Fibroblast of lung (primary cell): ENCODE measurements around the gene HUS1B. TPM values are rescaled to one million over a fixed set of nuclear protein-coding genes. Genes with fewer than 3 reads are reported as not detected.
"Not testable (repeated sequence)": the region's sequence is repeated elsewhere in the genome, so short reads cannot be mapped to it uniquely, and the experiment has no call there.

Source experiments
- DNase-seq, 2 donors: peaks; one replicate each; pipeline versions ENCODE4 v3.0.0 to v3.0.0-alpha.2; 2010; ENCODE audit warnings: low read depth in 2 of 2
- H2AFZ ChIP-seq: 2 replicates; pipeline ENCODE4 v1.5.1; 2012; ENCODE audit warnings: low read length, control low read depth, inconsistent platforms
- H3K27ac ChIP-seq: 2 replicates; pipeline ENCODE4 v1.5.1; 2011; ENCODE audit warnings: low read length, control low read depth; ENCODE audit not compliant: insufficient read depth
- H3K27me3 ChIP-seq: 2 replicates; pipeline ENCODE4 v1.5.1; 2011; ENCODE audit warnings: mild to moderate bottlenecking, low read length; ENCODE audit not compliant: control insufficient read depth, insufficient read depth
- H3K36me3 ChIP-seq: 2 replicates; pipeline ENCODE4 v1.5.1; 2011; ENCODE audit warnings: low read length; ENCODE audit not compliant: control insufficient read depth, insufficient read depth
- H3K4me1 ChIP-seq: 2 replicates; pipeline ENCODE4 v1.5.1; 2011; ENCODE audit warnings: low read length; ENCODE audit not compliant: control insufficient read depth, insufficient read depth; ENCODE audit errors: extremely low read depth
- H3K4me2 ChIP-seq: 2 replicates; pipeline ENCODE4 v1.5.1; 2011; ENCODE audit warnings: low read length, control low read depth; ENCODE audit not compliant: insufficient read depth; ENCODE audit errors: extremely low read depth
- H3K4me3 ChIP-seq, 4 experiments: fragments of 200-600 bp in 1 of 4; sonication (generic) in 1 of 4; replicated peaks in 1 of 4; 2 replicates each; pipeline ENCODE4 v1.5.1; 2011 to 2016; ENCODE audit warnings: low read length in 4 of 4, low read depth in 3 of 4, mild to moderate bottlenecking in 3 of 4, control low read depth in 2 of 4, inconsistent platforms in 1 of 4, mixed read lengths in 1 of 4; ENCODE audit not compliant: insufficient read depth in 1 of 4; ENCODE audit errors: control extremely low read depth in 1 of 4
- H3K79me2 ChIP-seq: 2 replicates; pipeline ENCODE4 v1.5.1; 2012; ENCODE audit warnings: mild to moderate bottlenecking, low read length, inconsistent platforms; ENCODE audit not compliant: control insufficient read depth, insufficient read depth
- H3K9ac ChIP-seq: 2 replicates; pipeline ENCODE4 v1.5.1; 2011; ENCODE audit warnings: mild to moderate bottlenecking, low read length, control low read depth; ENCODE audit not compliant: insufficient read depth
- H3K9me3 ChIP-seq: 2 replicates; pipeline ENCODE4 v1.5.1; 2012; ENCODE audit warnings: low read depth, low read length; ENCODE audit not compliant: control insufficient read depth, insufficient read depth
- H4K20me1 ChIP-seq: 2 replicates; pipeline ENCODE4 v1.5.1; 2011; ENCODE audit warnings: low read length; ENCODE audit not compliant: control insufficient read depth, insufficient read depth; ENCODE audit errors: extremely low read depth
- EZH2 ChIP-seq: IDR thresholded peaks from 2 replicates; pipeline ENCODE4 v1.5.1; 2012; ENCODE audit warnings: low read length, control low read depth, mild to moderate bottlenecking; ENCODE audit errors: missing control alignments
- polyA plus RNA-seq, 2 donors: library from polyadenylated mRNA; depleted of rRNA in 1 of 2; stranded (reverse) in 1 of 2; unstranded in 1 of 2; fragments of >200 nt; gene quantifications; 2 replicates each; pipeline ENCODE4 v1.2.1, GENCODE V29; 2011 to 2012; ENCODE audit warnings: missing spikeins in 1 of 2
- total RNA-seq: library from RNA; depleted of rRNA; stranded (reverse); fragments of >200 nt; gene quantifications from 2 replicates; pipeline ENCODE4 v1.2.1, GENCODE V29; 2014
- TF ChIP-seq, protein P1 (sequence below), 2 donors: IDR thresholded peaks in 1 of 2; conservative IDR thresholded peaks in 1 of 2; 1 replicate in 1 of 2; 2 replicates in 1 of 2; pipeline ENCODE4 v1.5.1; 2011 to 2012; ENCODE audit warnings: low read length in 2 of 2, control low read depth in 1 of 2, inconsistent platforms in 1 of 2, low read depth in 1 of 2, mild to moderate bottlenecking in 1 of 2

The HUS1B gene
- total and polyA plus RNA-seq, 2 donors (not counting 1 experiment from before 2014, with no cell fraction given) = 0.08 to 1.2 TPM

DNA sequence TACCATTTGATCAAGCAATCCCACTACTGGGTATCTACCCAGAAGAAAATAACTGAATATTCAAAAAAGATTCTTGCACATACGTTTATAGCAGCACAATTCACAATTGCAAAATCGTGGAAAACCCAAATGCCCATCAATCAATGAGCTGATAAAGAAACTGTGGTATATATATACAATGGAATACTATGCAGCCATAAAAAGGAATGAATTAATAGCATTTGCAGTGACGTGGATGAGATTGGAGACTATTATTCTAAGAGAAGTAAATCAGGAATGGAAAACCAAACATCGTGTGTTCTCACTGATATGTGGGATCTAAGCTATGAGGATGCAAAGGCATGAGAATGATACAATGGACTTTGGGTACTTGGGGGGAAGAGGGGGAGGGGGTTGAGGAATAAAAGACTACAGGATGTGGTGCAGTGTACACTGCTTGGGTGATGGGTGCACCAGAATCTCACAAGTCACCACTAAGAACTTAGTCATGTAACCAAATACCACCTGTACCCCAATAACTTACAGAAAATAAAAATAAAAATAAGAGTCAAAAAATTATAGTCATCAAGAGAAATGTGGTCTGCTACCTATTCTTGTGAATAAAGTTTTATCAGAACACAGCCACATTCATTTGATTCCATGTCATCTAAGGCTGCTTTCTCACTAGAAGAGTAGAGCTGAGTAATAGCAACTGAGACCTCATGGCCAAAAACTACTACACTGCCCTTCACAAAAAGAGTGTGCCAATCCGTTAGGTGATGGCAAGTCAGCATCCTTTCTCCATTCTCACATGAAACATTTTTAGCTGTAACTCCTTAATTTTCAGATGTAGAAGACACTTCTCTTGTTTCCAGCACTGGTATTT lies 8.7 kb upstream of the HUS1B start:
- Histone ChIP-seq H3K9ac (no peak overlapping the region), H3K36me3 (no peaks in the 10 kb centered on the region), H3K4me2 (no peak overlapping the region), H4K20me1 (no peaks in the 10 kb centered on the region), H3K4me3 (no peak overlapping the region), H2AFZ (no peak overlapping the region), H3K9me3 (no peaks in the 10 kb centered on the region), H3K27ac (no peak overlapping the region), H3K79me2 (no peaks in the 10 kb centered on the region), H3K4me1 (no peaks in the 10 kb centered on the region), H3K27me3 (no peaks in the 10 kb centered on the region)
- TF ChIP-seq EZH2 = no peak
- TF ChIP-seq, protein P1, sequence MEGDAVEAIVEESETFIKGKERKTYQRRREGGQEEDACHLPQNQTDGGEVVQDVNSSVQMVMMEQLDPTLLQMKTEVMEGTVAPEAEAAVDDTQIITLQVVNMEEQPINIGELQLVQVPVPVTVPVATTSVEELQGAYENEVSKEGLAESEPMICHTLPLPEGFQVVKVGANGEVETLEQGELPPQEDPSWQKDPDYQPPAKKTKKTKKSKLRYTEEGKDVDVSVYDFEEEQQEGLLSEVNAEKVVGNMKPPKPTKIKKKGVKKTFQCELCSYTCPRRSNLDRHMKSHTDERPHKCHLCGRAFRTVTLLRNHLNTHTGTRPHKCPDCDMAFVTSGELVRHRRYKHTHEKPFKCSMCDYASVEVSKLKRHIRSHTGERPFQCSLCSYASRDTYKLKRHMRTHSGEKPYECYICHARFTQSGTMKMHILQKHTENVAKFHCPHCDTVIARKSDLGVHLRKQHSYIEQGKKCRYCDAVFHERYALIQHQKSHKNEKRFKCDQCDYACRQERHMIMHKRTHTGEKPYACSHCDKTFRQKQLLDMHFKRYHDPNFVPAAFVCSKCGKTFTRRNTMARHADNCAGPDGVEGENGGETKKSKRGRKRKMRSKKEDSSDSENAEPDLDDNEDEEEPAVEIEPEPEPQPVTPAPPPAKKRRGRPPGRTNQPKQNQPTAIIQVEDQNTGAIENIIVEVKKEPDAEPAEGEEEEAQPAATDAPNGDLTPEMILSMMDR (conservative IDR thresholded peaks at IDR 0.05 in 1 of 2, IDR thresholded peaks at IDR 0.05 in 1 of 2; ENCODE audit: low read depth in 1 of 2, low read length in 2 of 2) = no peak
- DNase-seq = no peak

DNA sequence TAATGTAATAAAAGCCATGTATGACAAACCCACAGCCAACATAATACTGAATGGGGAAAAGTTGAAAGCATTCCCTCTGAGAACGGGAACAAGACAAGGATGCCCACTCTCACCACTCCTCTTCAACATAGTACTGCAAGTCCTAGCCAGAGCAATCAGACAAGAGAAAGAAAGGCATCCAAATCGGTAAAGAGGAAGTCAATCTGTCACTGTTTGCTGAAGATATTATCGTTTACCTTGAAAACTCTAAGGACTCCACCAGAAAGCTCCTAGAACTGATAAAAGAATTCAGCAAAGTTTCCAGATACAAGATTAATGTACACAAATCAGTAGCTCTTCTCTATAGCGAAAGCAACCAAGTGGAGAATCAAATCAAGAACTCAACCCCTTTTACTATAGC lies 6.9 kb upstream of the HUS1B start:
- H2AFZ ChIP-seq, H4K20me1 ChIP-seq, H3K4me1 ChIP-seq, H3K79me2 ChIP-seq, DNase-seq, H3K9me3 ChIP-seq, H3K27ac ChIP-seq, H3K27me3 ChIP-seq, H3K4me3 ChIP-seq, H3K36me3 ChIP-seq, H3K9ac ChIP-seq, H3K4me2 ChIP-seq: not testable (repeated sequence)

DNA sequence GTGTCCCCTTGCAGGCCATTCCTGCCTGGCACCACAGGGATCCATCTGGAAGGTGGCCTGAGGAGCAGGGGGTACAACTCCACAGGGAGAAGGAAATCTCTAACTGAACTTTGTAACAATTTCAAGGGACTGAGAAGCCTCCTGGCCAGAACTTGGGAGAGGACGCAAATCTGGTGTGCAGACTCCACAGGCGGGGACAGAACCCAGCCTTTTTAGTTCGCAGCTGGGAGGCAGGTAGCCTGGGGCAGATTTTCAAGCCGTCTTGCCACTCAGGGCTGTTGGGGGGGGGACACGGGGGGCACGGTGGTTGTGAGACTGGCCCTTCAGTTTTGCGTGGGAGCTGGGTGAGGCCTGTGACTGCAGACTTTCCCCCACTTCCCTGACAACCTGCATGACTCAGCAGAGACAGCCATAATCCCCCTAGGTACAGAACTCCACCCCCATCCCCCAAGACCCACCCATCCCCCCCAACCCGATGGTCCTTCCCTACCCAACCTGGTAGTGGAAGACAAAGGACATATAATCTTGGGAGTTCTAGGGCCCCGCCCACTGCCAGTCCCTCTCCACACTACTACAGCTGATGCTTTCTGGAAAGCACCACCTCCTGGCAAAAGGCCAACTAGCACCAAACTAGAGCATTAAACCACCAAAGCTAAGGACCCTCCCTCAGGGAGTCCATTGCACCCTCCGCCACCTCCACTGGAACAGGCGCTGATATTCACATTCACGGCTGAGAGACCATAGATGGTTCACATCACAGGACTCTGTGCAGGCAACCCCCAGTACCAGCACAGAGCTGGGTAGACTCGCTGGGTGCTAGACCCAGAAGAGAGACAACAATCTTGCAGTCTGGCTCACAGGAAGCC lies 3.0 kb upstream of the HUS1B start:
- Histone ChIP-seq H3K9me3 (no peaks in the 10 kb centered on the region), H3K4me1 (no peaks in the 10 kb centered on the region), H3K36me3 (peaks cover 6% of the 10 kb centered on the region), H3K9ac (no peak overlapping the region), H4K20me1 (no peaks in the 10 kb centered on the region), H2AFZ (no peak overlapping the region), H3K27ac (no peak overlapping the region), H3K4me3 (no peak overlapping the region), H3K79me2 (peaks cover 6% of the 10 kb centered on the region), H3K27me3 (no peaks in the 10 kb centered on the region), H3K4me2 (no peak overlapping the region)
- DNase-seq = no peak
- TF ChIP-seq, protein P1 (conservative IDR thresholded peaks at IDR 0.05 in 1 of 2, IDR thresholded peaks at IDR 0.05 in 1 of 2; ENCODE audit: low read depth in 1 of 2, low read length in 2 of 2) = no peak
- no peak for TF ChIP-seq EZH2
